BLaER1 treated with 17β-estradiol and CSF1 and Interleukin-3, amounts not matched to agents 10 nM and 100 nM (cell line): ENCODE data around the gene C1orf116.

Experiments used
- H3K27ac ChIP-seq, 11 experiments: shearing (Covaris generic); formaldehyde crosslinking; 2 replicates each; pipeline ENCODE4 v1.8.1; 2022
- H3K27me3 ChIP-seq, 11 experiments: shearing (Covaris generic); formaldehyde crosslinking; 2 replicates each; pipeline ENCODE4 v1.8.1; 2022
- H3K36me3 ChIP-seq, 11 experiments: shearing (Covaris generic); formaldehyde crosslinking; 2 replicates each; pipeline ENCODE4 v1.8.1; 2022
- H3K4me1 ChIP-seq, 10 experiments: shearing (Covaris generic); formaldehyde crosslinking; 2 replicates each; pipeline ENCODE4 v1.8.1; 2022
- H3K4me2 ChIP-seq, 11 experiments: shearing (Covaris generic); formaldehyde crosslinking; 2 replicates each; pipeline ENCODE4 v1.8.1; 2022
- H3K4me3 ChIP-seq, 10 experiments: shearing (Covaris generic); formaldehyde crosslinking; 2 replicates each; pipeline ENCODE4 v1.8.1; 2022
- H3K9ac ChIP-seq, 11 experiments: shearing (Covaris generic); formaldehyde crosslinking; 2 replicates each; pipeline ENCODE4 v1.8.1; 2022
- H3K9me3 ChIP-seq, 11 experiments: shearing (Covaris generic); formaldehyde crosslinking; replicated peaks in 1 of 11; 2 replicates each; pipeline ENCODE4 v1.8.1; 2022
- H4K20me1 ChIP-seq, 11 experiments: shearing (Covaris generic); formaldehyde crosslinking; 2 replicates each; pipeline ENCODE4 v1.8.1; 2022
- Cebpa-rat ChIP-seq, 11 experiments: shearing (Covaris generic); IDR thresholded peaks; 2 replicates each; pipeline ENCODE4 v1.8.1; 2022

Gene C1orf116

DNA sequence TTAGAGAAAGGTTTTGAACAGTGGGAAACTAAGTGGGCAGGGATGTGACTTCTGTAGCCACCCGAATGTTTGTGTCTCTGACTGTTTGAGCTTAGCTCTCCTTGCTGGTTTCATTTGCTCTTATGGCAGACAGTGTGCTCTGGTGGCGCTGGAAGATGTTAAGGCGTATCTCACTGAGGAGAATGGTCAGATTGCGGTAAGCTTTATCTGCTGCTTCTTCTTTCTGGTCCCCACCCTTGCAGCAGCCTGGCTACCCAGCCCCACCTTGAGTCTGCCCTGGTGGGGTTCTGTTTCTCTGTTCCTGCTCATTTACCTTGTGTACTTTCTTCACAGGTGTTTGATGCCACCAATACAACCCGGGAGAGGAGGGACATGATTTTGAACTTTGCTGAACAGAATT is 30.5 kb upstream of the C1orf116 start:
- TF ChIP-seq Cebpa-rat (IDR thresholded peaks at IDR 0.05) = no peak
- Histone ChIP-seq H3K4me1 (no peaks in the 10 kb centered on the region), H3K4me2 (no peak overlapping the region), H3K9me3 (no peaks in the 10 kb centered on the region), H4K20me1 (no peaks in the 10 kb centered on the region), H3K27me3 (no peaks in the 10 kb centered on the region), H3K27ac (no peak overlapping the region), H3K9ac (no peak overlapping the region), H3K36me3 (no peaks in the 10 kb centered on the region), H3K4me3 (no peak overlapping the region)

DNA sequence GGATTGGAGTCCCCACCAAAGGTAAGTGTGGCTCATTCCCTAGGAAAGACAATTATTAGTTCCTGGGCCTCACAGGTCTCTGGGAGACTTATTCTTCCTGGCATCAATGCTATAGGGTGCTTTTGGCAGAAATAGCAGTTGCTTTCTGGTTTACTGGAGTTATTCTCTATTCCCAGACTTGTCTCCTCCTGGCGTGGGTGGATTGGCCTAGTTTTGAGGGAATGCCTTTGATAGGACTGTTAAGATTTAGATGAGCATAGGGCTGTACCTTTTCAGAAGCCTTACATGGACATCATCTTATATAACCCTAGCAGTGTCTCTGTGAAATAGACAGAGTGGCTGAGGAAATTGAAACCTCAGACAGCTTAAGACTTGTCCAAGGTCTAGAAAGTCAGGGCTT is 29.5 kb upstream of the C1orf116 start:
- no peak overlapping the region for H3K27ac ChIP-seq
- no peaks in the 10 kb centered on the region for H3K9me3 ChIP-seq
- H3K27me3 ChIP-seq = no peaks in the 10 kb centered on the region
- H3K36me3 ChIP-seq = no peaks in the 10 kb centered on the region
- H3K4me3 ChIP-seq = no peak overlapping the region
- no peaks in the 10 kb centered on the region for H3K4me1 ChIP-seq
- no peak overlapping the region for H3K4me2 ChIP-seq
- no peaks in the 10 kb centered on the region for H4K20me1 ChIP-seq
- no peak overlapping the region for H3K9ac ChIP-seq
- TF ChIP-seq Cebpa-rat (IDR thresholded peaks at IDR 0.05) = no peak

DNA sequence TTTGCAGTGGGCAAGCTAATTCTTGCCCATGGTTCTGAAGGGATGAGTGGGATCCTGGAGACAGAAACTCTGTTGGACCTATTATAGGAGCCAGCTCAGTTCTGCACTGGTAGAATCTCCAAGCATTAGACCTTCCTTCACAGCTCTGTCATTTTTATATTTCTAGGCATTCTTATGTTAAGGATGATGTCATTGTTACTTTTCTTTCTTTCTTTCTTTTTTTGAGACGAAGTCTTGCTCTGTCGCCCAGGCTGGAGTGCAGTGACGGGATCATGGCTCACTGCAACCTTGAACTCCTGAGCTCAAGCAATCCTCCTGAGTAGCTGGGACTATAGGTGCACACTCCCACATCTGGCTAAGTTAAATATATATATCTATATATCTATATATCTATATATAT is 28.0 kb upstream of the C1orf116 start:
- H3K9ac ChIP-seq = no peak overlapping the region
- no peaks in the 10 kb centered on the region for H3K4me1 ChIP-seq
- TF ChIP-seq Cebpa-rat (IDR thresholded peaks at IDR 0.05) = no peak
- H3K27me3 ChIP-seq = no peaks in the 10 kb centered on the region
- H3K4me2 ChIP-seq = no peak overlapping the region
- H3K27ac ChIP-seq = no peak overlapping the region
- no peaks in the 10 kb centered on the region for H4K20me1 ChIP-seq
- no peaks in the 10 kb centered on the region for H3K36me3 ChIP-seq
- H3K9me3 ChIP-seq = no peaks in the 10 kb centered on the region
- no peak overlapping the region for H3K4me3 ChIP-seq

DNA sequence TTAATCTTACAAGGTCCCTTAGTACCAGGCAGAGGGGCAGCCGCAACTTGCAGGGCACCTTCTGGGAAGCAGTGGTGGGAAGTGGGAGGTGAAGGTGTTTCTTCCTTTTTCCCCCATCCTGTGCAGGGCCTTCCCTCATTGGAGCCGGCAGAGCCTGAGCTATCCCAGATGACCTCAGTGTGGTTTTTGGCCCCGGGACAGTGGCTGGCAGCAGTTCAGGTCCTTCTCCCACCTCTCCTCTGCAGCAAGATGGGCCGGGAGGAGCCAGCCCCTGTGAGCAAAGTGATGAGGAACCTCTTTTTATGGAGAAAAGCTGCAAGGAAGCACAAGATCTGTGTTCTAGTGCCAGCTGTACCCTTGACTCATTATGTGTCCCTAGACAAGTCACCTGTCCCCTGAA is 27.3 kb upstream of the C1orf116 start:
- Histone ChIP-seq H3K27me3 (no peaks in the 10 kb centered on the region), H3K27ac (no peak overlapping the region), H3K9me3 (no peaks in the 10 kb centered on the region), H3K4me1 (peaks cover 0 to 5% (median 0%) of the 10 kb centered on the region in 10 experiments; a peak in 7 of 20 replicates), H3K4me3 (no peak overlapping the region), H4K20me1 (no peaks in the 10 kb centered on the region), H3K9ac (no peak overlapping the region), H3K4me2 (no peak overlapping the region), H3K36me3 (no peaks in the 10 kb centered on the region)
- TF ChIP-seq Cebpa-rat (IDR thresholded peaks at IDR 0.05) = no peak

DNA sequence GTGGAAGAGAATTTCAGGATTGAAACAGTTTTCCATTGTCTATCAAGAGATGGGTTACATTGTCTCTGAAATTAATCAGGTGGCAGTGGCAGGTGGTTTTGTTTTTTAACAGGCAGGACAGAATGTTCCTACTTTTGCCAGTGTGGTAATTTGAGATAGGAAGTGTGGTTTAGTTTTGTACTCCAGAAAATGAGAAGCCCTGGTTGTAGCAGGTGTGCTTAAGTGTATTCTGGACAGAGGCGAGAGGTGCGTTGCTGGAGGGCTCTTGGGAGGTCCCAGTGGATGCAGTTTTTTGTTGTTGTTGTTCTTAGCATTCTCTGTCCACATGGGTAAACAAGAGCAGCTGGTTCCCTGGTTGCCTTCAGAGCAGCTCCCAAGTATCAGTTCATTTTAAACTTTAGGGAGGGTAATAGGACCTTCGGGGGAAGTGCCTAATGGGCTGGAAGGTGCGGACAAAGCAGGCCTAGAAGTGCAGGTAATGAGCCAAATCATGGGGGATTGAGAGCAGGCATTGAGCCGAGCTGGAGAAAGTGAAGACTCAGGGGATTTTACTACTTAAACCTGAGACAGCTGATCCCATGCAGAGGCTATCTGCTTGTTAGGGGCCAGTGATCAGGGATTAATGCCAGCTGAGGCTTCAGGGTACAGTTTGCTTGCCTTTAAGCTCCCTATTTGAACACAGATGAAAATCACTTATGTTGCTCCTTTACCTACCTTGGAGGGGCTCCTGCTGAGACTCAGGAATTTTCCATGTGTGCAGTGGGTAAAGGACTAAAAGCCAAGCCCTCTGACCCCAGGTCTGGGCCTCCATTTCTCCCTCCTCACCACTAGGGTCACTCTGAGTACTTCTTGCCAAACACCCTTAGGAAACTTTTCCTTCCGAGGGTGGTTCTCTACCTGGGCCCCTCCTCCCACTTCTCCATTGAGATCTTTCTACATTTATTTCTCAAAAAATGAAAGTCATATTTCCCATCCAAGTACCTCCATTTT is 26.6 kb upstream of the C1orf116 start:
- Histone ChIP-seq H3K4me1 (peaks cover 0 to 12% (median 0%) of the 10 kb centered on the region in 10 experiments; a peak in 7 of 20 replicates), H3K9me3 (no peaks in the 10 kb centered on the region), H3K36me3 (no peaks in the 10 kb centered on the region), H3K4me3 (no peak overlapping the region), H3K4me2 (no peak overlapping the region), H3K27me3 (no peaks in the 10 kb centered on the region), H3K9ac (no peak overlapping the region), H4K20me1 (no peaks in the 10 kb centered on the region), H3K27ac (no peak overlapping the region)
- no peak for TF ChIP-seq Cebpa-rat (IDR thresholded peaks at IDR 0.05)

DNA sequence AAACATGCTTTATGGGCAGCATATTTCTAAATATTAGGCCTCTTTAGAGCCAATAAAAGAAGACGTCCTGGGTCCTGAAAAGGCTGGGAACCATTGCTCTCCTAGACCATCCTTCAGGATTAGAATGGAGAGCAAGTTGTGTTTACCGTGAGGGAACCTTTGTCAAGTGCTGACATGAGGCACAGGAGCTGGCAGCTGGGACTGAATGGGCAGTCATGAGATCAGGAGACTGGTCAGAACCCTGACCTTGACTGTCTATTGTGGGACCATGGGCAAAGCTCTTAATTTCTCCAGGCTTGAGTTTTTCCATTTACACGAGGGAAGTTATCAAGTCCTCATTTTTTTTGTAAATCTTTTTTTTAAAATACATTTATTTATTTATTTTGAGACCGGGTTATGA is 25.7 kb upstream of the C1orf116 start:
- Histone ChIP-seq H3K27me3 (no peaks in the 10 kb centered on the region), H3K4me2 (no peak overlapping the region), H3K9me3 (peaks cover 0 to 4% (median 4%) of the 10 kb centered on the region in 11 experiments; a peak in 19 of 22 replicates), H3K4me1 (peaks cover 0 to 16% (median 0%) of the 10 kb centered on the region in 10 experiments; a peak in 7 of 20 replicates), H4K20me1 (no peaks in the 10 kb centered on the region), H3K27ac (no peak overlapping the region), H3K9ac (no peak overlapping the region), H3K36me3 (no peaks in the 10 kb centered on the region), H3K4me3 (no peak overlapping the region)
- TF ChIP-seq Cebpa-rat (IDR thresholded peaks at IDR 0.05) = no peak

DNA sequence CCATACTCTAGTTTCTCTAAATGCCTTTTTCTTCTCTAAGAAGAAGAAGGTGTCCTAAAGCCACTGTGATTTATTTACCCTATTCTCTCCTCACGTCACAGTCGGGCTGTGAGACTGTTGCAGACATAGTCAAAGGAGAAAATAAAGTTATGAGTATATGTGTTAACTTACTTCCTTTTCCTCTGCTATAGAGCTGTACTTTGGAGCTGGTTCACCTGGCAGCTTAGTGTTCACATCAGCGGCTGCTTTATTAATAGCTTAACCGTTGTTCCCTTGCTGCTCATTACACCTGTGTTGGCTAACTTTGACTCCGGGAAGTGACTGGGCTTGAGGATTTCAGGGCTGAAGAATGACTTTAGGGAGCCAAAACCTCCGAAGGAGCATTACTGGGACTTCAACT is 24.1 kb upstream of the C1orf116 start:
- Histone ChIP-seq H3K4me3 (no peak overlapping the region), H3K4me1 (peaks cover 0 to 16% (median 0%) of the 10 kb centered on the region in 10 experiments; a peak in 7 of 20 replicates), H4K20me1 (no peaks in the 10 kb centered on the region), H3K9me3 (peaks cover 0 to 20% (median 16%) of the 10 kb centered on the region in 11 experiments; a peak in 19 of 22 replicates), H3K9ac (no peak overlapping the region), H3K27ac (no peak overlapping the region), H3K36me3 (no peaks in the 10 kb centered on the region), H3K4me2 (no peak overlapping the region), H3K27me3 (no peaks in the 10 kb centered on the region; a peak in 1 of 22 replicates)
- TF ChIP-seq Cebpa-rat (IDR thresholded peaks at IDR 0.05) = no peak

DNA sequence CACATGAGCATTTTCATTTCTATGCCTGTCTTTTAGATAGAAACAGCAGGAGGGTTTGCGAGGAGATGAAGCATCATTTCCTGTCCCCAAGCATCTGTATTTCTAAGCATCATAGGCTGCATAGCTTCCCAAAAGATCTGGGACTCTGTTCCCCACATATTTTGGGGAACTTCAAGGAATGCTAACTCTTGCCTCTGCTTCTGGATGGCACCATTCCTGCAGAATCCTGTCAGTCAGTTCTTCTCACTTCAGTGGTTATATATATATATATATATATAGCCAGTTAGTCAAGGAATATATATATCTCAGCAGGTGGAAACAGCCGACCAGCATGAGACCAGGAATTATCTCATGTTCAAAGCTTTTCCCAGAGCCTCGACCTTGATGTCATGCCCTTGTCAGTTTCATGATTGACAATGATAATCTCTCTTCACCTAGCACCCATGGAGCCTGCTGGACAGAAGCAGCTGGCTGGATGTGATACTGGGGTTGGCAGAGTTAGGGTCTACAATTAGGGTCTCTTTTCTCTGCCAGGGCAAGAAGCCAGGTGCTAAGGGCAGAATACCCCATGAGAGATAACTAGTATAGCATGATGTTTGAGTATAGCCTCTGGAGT is 22.9 kb upstream of the C1orf116 start:
- H3K27ac ChIP-seq = no peak overlapping the region
- peak overlapping the region in 3 of 11 experiments; percentile 29 to 73 (median 66); a peak in 4 of 22 replicates for H3K4me2 ChIP-seq
- no peaks in the 10 kb centered on the region for H4K20me1 ChIP-seq
- no peak overlapping the region for H3K9ac ChIP-seq
- no peak for TF ChIP-seq Cebpa-rat (IDR thresholded peaks at IDR 0.05)
- no peak overlapping the region for H3K4me3 ChIP-seq
- peaks cover 0 to 31% (median 26%) of the 10 kb centered on the region in 11 experiments; a peak in 20 of 22 replicates for H3K9me3 ChIP-seq
- no peaks in the 10 kb centered on the region for H3K36me3 ChIP-seq
- peaks cover 0 to 16% (median 0%) of the 10 kb centered on the region in 10 experiments; a peak in 7 of 20 replicates for H3K4me1 ChIP-seq
- H3K27me3 ChIP-seq = peaks cover 0 to 9% (median 5%) of the 10 kb centered on the region in 11 experiments; a peak in 11 of 22 replicates

DNA sequence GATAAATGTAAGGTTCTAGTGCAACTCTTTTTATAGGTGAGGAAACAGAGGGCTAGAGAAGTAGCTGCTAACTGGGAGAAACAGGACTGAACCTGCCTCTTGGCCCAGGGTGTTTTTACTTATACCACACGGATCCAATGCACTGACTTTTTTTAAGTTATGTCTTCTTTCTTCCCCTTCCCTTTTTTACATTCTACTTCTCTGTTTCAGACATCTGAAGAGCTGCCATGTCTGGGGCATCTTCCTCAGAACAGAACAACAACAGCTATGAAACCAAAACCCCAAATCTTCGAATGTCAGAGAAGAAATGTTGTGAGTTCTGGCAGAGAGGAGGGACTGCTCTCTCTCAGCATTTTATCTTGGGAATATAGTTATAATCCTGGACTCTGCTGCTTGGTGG is 21.9 kb upstream of the C1orf116 start:
- Histone ChIP-seq H3K27ac (peak overlapping the region in 5 of 11 experiments; percentile 17 to 35 (median 26); a peak in 5 of 22 replicates), H3K36me3 (no peaks in the 10 kb centered on the region), H3K4me2 (peak overlapping the region in 5 of 11 experiments; percentile 25 to 73 (median 44); a peak in 8 of 22 replicates), H3K9me3 (peaks cover 0 to 34% (median 29%) of the 10 kb centered on the region in 11 experiments; a peak in 20 of 22 replicates), H3K9ac (peak overlapping the region in 2 of 11 experiments; percentile 3 to 6; a peak in 1 of 22 replicates), H3K27me3 (peaks cover 0 to 11% (median 6%) of the 10 kb centered on the region in 11 experiments; a peak in 11 of 22 replicates), H4K20me1 (no peaks in the 10 kb centered on the region), H3K4me1 (peaks cover 0 to 16% (median 0%) of the 10 kb centered on the region in 10 experiments; a peak in 7 of 20 replicates), H3K4me3 (no peak overlapping the region; a peak in 1 of 20 replicates)
- TF ChIP-seq Cebpa-rat (IDR thresholded peaks at IDR 0.05) = no peak
